AG10803 (cell line): Measurements from ENCODE around the gene ACOT7.

Experiments
- DNase-seq: peaks from one replicate; pipeline ENCODE4 v3.0.0; 2010; ENCODE audit warnings: low read depth
- H3K4me3 ChIP-seq: 2 replicates; pipeline ENCODE4 v1.5.1; 2011; ENCODE audit warnings: mild to moderate bottlenecking, low read length, control low read depth
- TF ChIP-seq, protein P1 (sequence below): conservative IDR thresholded peaks from 2 replicates; pipeline ENCODE4 v1.5.1; 2011; ENCODE audit warnings: mild to moderate bottlenecking, low read length, control low read depth, inconsistent platforms

Gene ACOT7

DNA sequence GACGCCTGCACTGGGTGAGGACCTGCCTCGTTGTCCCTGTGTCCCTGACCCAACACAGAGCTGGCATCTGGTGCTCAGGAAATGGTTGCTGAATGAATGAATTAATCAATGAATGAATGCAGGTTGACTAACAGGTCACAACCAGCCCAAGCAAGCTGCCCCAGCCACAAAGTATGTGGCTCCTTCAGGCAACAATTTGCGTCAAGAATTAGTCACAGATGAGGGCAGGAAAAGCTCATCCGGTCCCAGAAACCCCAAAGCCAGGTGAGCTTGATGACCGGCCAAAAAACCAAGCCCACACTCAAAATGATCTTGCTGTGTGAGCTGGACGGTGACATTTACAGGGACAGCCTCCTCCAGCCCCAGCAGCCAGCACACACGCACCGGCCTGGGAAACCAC, 92.0 kb downstream of the ACOT7 start:
- DNase-seq = no peak
- TF ChIP-seq, protein P1, sequence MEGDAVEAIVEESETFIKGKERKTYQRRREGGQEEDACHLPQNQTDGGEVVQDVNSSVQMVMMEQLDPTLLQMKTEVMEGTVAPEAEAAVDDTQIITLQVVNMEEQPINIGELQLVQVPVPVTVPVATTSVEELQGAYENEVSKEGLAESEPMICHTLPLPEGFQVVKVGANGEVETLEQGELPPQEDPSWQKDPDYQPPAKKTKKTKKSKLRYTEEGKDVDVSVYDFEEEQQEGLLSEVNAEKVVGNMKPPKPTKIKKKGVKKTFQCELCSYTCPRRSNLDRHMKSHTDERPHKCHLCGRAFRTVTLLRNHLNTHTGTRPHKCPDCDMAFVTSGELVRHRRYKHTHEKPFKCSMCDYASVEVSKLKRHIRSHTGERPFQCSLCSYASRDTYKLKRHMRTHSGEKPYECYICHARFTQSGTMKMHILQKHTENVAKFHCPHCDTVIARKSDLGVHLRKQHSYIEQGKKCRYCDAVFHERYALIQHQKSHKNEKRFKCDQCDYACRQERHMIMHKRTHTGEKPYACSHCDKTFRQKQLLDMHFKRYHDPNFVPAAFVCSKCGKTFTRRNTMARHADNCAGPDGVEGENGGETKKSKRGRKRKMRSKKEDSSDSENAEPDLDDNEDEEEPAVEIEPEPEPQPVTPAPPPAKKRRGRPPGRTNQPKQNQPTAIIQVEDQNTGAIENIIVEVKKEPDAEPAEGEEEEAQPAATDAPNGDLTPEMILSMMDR = no peak
- H3K4me3 ChIP-seq = no peak overlapping the region

DNA sequence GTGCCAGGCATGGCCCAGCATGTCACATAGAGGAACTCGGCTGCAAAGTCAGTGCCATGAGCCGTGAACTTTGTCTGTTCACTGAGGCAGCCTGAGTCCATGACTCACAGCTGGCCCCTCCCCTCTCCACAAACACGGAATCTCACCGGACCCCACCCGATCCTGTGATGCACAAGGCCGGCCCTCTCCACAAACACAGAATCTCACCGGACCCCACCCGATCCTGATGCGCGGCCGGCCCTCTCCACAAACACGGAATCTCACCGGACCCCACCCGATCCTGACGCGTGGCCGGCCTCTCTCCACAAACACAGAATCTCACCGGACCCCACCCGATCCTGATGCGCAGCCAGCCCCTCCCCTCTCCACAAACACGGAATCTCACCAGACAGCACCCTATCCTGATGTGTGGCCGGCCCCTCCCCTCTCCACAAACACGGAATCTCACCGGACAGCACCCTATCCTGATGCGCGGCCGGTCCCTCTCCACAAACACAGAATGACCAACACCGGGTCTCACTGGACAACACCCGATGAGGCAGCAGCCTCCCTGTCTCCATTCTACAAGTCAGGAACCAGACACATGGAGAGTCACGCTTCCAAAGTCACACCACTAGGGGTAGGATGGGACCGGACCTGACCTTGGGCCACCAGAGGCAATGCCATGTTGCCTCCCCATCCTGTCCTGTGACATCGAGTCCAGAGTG, 93.1 kb downstream of the ACOT7 start:
- DNase-seq = no peak
- H3K4me3 ChIP-seq = no peak overlapping the region
- TF ChIP-seq, protein P1 = no peak

DNA sequence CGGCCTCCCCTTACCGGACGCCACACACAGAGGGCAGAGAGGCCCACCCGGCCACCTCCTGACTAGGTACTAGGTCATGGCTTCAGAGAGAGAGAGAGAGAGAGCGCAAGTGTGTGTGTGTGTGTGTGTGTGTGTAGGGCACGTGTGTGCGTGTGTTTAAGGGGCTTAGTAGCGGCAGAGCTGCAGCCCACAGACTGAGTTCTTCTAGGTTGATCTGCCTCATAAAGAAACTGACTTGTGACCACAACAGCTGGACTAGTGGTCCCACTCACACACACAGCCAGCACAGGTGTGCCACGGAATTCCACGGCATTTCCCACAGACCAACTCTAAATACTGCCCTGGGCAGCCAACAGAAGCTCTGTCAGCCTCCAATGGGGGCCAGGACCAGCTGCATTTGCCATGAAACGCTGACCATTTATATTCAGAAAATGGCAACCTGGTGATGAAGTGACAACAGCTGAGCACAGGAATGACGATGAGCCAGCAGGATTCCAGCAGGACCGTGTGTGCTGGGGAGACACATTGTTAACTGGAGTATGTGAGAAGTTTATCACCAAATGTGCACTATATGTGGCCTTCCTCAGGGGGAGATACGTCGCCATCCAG, 93.9 kb downstream of the ACOT7 start:
- no peak for DNase-seq
- no peak overlapping the region for H3K4me3 ChIP-seq
- TF ChIP-seq, protein P1 = no peak

DNA sequence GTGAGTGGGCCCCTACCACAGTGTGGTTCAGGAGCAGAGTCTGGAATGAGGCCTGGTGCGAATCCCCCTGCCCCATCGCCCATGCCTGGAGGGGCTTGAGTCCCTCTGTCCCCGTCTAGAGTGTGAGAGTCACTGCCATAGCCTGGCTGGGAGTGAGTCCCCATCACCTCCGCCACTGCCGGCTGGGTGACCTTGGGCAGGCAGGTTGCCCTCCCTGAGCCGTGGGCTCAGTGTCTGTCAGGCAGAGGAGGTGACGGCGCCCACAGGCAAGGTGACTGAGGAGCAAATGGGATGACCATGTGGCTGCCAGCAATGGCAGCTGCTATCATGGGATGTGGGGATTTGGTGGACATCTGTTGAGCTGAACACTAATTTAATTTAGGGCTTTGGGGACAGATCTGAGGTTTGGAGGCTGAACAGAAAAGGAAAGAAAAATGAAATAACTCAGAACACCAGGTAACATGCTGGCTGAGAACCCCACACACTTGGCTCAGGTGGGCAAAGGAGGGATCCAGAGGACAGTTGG, 94.6 kb downstream of the ACOT7 start:
- H3K4me3 ChIP-seq = no peak overlapping the region
- TF ChIP-seq, protein P1 = no peak
- DNase-seq = no peak

DNA sequence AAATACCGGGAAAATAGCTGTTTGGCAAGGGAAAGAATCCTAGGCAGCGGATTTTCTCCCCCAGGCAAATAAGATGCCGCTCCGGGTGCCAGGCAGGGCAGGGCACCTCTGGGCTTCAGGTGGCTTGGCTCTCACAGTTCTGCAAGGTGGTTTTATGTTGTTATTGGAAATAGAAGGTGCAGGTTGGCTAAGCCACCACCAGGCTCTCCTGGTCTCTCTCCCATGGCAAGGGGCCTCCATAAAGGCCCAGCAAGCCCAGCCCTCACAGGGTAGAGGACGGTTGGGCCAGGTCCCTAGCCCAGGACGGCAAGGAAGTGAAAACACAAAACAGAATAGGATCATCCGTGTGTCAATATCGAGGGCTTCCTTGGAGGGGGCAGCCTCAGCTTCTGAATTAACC, 95.0 kb downstream of the ACOT7 start:
- DNase-seq = no peak
- no peak overlapping the region for H3K4me3 ChIP-seq
- TF ChIP-seq, protein P1 = no peak

DNA sequence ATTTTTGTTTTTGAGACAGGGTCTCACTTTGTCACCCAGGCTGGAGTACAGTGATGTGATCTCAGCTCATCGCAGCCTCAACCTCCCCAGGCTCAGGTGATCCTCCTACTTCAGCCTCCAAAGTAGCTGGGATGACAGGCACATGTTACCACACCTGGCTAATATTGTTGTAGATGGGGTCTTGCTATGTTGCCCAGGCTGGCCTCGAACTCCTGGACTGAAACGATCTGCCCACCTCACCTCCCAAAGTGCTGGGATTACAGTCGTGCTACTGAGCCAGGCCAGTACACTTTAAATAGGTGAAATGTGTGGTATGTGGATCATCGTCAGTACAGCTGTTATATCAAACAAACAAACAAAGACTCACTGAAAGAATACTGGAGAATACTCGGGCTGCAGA, 97.7 kb downstream of the ACOT7 start:
- no peak overlapping the region for H3K4me3 ChIP-seq
- TF ChIP-seq, protein P1 = no peak
- no peak for DNase-seq
